NCI-H2196 (cell line): ENCODE measurements around the gene UBL7.
"Not testable (repeated sequence)": the region's sequence is repeated elsewhere in the genome, so short reads cannot be mapped to it uniquely, and the experiment has no call there.

Experiments
- DNase-seq: peaks from one replicate; lab custom pipeline; 2025; ENCODE audit not compliant: unreplicated experiment; lab: John Stamatoyannopoulos, UW

UBL7 gene, protein sequence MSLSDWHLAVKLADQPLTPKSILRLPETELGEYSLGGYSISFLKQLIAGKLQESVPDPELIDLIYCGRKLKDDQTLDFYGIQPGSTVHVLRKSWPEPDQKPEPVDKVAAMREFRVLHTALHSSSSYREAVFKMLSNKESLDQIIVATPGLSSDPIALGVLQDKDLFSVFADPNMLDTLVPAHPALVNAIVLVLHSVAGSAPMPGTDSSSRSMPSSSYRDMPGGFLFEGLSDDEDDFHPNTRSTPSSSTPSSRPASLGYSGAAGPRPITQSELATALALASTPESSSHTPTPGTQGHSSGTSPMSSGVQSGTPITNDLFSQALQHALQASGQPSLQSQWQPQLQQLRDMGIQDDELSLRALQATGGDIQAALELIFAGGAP

DNA sequence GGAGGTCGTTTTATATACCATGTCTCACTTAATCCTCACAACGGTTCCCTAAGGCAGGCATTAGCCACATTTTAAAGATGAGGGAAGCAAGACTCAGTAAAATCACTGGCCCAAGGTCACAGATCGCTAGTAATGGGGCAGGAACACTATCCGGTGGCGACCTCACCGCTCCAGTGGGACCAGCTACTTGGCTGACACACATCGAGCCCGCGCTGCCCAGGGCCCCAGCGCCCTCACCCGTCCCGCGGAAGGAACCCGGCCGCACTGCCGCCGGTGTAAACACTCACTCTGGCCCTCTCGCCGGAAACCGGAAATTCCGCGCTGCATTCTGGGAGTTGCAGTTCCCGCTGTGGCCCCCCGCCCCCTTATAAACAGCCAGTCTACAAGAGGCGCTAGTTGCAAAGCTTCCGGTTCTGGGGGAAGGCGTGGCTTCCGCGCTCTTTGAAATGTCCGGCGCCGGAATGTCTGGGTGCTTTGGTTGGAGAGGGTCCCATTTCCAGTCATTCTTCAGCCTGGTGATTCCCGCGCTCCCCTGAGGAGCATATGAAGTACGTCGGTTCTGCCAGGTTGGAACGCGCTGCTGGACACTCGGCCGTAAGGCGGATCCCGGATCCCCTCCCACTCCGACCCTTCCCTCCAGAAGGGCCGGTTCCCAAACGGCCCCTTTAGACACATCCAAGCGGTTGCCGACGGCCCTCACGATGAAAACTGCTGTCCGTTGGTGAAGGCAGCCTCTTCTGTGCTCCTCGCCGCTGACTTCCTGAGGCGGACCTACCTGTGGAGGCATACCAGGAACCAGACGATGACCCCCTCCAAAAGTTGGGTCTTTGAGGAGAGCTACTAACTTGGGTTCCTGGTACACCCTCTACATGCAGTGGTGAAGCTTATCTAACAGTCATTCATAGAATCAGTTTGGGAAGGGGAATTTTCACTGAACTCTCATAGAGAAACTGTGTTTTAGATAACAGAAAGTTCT lies at the start of gene UBL7:
TSS of gene UBL7 (minus strand) at position 290 of the 976 bp plus-strand sequence. CDS start 2,293 bp downstream, outside the sequence.
- DNase-seq: peak; percentile 89

DNA sequence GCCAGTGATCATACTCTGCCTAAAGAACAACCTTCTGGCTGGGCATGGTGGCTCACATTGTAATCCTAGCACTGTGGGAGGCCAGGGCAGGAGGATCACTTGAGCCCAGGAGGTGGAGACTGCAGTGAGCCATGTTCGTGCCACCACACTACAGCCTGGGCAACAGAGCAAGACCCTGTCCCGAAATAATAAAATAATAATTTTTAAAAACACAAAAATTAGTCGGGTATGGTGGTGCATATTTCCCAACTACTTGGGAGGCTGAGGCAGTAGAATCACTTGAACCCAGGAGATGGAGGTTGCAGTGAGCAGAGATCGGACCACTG lies 45.5 kb upstream of the UBL7 start:
- DNase-seq: no peak

DNA sequence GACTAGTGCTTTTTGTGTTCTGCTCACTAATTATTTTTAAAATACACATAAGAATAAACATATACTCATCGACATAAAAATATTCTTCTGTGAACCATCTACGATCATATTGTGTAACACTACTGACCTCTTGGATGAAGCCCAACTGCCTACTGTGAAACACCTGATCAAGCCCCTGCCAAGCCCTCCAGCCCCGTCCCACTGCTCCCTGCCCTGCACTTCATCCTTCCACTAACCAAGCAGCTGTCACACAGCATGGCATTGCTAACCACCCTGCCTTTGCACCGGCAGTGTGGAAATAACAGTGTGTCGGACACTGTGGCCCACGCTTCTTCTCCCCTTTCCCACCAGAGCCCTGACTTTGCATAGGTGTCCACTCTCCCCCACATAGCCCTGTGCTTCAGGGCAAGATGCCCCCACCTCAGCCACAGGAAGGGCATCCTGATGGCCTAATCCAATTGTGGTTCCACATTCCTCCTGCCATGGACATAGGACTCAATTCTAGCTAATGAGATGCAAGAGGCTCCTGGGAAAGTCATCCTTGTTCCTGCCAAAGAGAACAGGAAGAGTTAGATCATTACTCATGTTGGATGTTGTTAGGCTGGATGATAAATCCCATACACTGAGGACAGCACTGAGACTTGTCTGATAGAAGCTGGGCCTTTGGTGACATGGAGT lies 45.0 kb upstream of the UBL7 start:
- no peak for DNase-seq

DNA sequence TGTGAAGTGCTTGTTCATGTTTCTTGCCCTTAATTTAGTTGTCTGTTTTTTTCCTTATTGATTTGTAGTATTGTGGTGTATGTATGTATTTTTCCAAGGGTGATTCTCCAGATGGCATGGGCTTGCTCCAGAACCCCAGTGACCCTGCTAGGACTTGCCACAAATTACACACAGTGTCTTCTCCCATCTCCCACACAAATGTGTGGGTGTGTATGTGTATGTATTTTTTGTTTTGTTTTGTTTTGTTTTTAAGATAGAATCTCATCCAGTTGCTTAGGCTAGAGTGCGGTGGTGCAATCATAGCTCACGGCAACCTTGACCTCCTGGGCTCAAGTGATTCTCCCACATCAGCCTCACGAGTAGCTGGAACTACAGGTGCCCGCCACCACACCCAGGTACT lies 43.9 kb upstream of the UBL7 start:
- DNase-seq: no peak

DNA sequence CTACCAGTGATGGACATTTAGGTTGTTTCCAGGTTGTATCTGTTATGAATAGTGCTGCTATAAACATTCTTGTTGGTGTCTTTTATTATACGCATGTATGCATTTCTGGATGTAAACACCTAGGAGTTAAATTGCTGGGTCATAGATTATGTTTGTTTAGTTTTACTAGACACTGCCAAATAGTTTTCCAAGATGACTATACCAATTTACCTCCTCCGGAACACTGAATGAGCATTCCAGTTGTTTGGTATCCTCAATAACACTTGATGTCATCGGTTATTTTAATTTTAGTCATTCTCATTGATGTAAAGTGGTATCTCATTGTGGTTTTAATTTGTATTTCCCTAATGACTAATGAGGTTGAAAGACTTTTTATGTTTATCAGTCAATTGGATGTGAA lies 43.5 kb upstream of the UBL7 start:
- DNase-seq: no peak

DNA sequence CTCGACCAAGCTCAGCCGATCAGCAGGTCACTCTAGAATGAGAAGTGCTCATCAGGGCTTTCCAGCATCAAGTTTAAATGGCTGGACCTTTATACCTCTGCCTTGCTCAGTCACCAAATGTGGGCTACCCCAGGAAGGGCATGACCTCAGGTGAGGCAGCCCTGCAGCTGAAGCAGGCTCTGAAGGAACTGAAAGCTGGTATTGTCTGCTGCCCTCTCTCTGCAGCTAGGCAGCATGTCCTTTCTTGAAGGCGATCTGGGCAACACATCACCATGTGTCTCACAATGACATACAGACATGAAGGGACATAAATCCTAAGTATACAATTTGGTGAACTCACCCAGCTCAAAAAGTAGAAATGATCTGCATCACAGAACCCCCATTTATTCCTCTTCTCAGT lies 41.3 kb upstream of the UBL7 start:
- DNase-seq: no peak

DNA sequence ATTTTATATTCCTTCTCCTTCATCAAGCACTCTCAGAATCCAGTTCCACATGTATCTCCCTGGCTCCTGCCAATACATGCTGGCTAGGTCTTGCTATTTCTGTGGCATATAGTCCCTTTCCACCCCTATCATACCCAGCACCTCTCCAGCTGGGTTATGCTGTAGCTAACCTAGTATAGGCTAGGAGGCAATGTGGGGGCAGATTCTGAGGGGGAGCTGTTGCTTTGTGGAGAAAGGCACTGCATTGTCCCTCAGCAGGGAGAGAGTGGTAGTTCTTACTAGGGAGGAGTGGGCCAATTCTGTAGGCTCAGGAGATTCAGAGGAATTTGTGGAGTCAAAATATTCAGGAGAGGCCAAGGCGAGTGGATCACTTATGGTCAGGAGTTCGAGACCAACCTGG lies 39.4 kb upstream of the UBL7 start:
- no peak for DNase-seq

DNA sequence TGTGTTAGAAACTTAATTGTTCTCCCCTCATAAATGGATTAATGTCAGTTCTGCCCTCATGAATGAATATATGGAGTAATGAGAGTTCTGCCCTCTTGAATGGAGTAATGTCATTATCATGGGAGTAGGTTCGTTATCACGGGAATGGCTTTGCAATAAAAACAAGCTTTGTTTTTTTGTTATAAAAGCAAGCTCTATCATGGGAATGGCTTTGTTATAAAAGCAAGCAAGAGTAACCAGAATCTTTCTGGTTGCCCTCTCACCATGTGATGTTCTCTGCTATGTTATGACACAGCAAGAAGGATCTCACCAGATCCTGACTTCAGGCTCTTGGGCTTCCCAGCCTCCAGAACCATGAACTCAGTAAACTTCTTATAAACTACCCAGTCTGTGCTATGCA lies 38.4 kb upstream of the UBL7 start:
- DNase-seq: no peak

DNA sequence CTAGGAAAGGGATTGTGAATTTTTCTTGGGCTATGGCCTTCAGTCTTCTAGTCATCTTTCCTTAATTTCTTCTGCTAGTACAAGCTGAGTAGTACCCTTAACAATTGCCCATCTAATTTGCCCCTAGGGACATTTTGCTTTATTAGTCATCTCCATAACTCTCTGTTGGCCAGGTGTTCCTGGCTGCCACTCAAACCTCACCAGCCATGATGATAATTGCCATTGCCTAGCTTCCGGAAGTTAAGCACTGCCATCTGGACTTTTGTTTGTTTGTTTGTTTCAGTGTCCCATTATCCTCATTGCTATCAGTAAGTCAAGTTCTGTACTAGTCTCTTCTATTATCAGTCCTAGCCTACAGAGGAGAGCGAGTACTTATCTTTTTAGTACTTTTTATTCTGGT lies 36.6 kb upstream of the UBL7 start:
- peak; percentile 48 for DNase-seq

DNA sequence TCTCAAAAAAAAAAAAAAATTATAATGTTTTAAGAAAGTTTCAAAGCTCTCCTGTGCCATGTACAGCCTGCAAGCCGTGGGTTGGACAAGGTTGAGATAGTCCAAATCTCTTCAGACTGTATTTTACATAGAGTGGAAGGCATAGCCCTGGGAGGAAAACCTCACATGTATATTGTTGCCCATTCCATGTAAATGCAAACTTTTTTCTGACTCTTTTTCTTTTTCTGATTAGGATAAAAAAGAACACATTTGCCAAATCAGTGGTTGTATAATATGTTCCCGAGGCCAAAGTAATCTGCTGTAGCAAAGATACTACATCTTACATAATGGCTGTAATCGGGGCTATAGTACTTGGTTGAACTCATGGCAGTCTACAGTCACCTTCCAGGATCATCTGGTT lies 35.7 kb upstream of the UBL7 start:
- no peak for DNase-seq

DNA sequence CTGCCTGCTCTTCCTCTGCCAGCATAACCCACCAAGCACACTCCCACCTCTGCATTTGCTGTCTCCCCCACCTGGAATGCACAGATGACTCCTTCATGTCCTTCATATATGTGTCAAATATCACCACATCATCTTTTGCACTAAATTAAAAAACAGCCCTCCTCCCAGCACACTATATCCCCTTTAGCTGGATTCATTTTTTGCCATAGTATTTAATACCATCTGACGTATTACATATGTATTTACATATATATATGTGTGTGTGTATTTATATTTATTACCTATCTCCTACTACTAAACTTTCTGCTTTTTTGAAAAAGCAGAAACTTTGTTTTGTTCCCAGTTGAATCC lies 29.4 kb upstream of the UBL7 start:
- DNase-seq: no peak

DNA sequence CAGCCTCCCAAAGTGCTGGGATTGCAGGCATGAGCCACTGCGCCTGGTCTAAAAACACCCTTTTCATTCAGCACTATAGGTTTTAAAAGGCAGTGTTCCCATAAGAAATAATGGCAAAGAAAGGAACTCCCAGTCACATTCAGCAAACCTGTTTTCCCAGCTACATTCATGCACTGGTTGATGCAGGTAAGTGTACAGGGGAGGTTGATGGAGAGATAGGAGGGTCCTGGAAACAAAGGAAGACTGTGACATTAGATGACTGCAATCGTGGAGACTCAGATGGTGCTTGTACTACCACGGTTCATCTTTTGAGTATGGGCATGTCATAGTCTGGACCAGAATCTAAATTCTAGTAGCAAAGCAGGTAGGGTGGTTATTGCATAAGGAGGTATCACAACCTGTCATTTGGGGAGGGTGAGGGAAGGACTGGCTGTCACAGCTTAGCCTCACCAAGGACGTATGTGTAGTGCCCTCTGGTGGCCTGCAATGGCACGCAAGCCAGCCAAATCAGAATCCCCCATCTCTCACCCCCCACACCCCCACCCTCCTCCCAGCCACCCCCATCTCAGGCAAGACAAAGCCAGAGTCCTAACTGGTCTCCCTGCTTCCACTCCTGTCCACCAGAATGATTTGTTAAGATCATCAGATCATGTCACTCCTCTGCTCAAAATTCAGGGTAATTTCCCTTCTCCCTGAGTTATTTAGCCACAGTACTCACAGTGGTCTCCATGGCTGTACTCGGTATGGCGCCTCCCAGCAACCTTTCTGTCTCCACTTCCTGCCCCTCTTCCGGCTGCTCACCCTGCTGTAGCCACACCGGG lies 28.8 kb upstream of the UBL7 start:
- DNase-seq: peak; percentile 36

DNA sequence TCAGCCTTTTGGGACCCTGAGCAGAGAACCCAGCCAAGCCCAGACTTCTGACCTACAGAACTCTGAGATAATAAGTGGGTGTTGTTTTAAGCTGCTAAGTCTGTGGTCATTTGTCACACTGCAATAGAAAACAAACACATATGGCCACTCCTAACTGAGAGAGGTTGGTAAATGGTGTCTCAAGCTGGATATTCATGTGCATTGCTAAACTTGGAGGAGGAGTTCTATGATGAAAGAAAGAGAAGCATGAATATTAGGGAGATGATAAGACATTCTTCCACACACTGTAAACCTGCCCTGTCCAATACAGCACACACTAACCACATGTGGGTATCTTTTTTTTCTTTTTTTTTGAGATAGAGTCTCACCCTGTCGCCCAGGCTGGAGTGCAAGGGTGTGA lies 27.8 kb upstream of the UBL7 start:
- DNase-seq: no peak

DNA sequence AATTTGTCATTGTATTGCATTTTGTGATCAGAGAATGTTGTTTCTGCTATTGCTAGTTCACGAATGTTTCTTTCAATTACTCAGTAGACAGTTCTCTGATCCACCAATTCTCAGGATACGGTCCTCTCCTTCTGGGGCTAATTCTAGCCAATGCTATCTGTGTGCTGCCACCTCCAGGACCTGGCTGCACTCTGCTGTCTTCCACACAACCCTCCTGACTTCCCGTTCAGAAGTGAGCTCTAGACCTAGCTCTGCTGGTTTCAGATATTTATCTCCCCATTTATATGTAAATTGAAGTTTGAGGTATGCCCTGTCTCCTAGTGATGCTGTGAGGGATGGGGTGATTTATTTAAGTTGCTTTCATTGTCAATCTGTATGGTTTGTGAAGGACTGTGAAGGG lies 21.7 kb upstream of the UBL7 start:
- no peak for DNase-seq

DNA sequence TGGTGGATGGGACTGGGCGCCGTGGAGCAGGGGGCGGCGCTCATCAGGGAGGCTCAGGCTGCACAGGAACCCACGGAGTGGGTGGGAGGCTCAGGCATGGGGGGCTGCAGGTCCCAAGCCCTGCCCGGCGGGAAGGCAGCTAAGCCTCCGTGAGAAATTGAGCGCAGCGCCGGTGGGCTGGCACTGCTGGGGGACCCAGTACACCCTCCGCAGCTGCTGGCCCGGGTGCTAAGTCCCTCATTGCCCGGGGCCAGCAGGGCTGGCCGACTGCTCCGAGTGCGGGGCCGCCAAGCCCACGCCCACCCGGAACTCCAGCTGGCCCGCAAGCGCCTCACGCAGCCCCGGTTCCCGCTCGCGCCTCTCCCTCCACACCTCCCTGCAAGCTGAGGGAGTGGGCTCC lies 19.4 kb upstream of the UBL7 start:
- not testable (repeated sequence) for DNase-seq

DNA sequence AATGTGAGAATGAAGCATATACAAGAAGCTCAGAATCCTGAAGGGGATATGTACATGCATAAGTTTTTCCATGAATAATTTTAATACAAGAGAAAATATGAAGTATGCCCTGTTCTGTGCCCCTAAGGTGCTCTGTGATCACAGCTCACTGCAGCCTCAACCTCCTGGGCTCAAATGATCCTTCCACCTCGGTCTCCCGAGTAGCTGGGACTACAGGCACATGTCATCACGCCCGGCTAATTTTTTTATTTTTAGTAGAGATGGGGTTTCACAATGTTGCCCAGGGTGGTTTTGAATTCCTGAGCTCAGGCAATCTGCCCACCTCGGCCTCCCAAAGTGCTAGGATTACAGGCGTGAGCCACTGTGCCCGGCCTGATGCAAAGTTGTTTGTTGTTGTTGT lies 10.7 kb upstream of the UBL7 start:
- not testable (repeated sequence) for DNase-seq

DNA sequence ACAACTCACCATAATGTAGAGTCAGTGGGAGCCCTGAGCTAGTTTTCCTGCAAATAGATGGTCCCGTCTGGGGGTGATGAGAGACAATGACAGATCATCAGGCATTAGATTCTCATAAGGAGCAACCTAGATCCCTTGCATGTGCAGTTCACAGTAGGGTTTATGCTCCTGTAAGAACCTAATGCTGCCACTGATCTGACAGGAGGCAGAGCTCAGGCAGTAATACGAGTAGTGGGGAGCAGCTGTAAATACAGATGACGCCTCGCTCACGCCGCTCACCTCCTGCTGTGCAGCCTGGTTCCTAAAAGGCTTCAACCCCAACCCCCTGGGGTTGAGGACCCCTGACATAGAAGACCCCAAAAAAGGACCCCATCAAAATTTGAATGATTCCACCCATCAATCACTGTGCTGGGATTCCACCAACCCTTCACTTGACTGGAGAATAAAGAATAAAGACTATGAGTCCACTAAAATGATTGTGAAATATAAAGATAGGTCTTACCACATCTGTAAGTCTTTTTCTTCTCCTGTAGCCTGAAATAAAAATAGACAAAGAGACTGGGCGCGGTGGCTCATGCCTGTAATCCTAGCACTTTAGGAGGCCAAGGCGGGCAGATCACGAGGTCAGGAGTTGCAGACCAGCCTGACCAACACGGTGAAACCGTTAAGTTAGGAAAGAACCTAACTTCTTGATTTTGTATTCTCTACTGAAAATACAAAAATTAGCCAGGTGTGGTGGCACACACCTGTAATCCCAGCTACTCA lies 9.9 kb upstream of the UBL7 start:
- DNase-seq: no peak

DNA sequence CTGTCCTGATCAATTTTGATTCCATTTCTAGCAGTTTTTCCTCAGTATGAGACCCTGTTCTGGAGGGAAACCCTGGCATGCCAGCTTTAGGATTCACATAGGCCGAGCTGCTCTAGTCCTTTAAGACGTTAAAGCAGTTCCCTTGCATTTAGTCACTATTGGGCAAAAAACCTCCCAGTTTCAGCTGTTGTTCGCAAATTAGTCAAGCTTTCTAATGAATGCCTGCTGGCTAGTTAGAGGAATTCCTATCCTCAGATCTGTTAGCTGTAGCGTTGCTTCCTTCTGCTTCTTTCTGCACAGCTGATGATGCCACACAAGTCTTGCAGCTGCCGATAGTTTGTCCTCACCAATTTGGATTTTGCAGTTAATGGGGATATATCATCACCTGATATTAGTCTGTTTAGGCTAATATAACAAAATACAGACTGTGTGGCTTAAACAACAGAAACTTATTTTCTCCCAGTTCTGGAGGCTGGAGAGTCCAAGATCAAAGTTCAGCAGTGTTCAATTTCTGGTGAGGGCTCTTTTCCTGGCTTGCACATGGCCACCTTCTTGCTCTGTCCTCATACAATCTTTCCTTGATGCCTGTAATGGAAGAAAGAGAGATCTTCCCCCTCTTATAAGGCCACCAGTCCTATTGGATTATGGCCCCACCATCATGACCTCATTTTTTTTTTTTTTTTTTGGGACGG lies 7.5 kb upstream of the UBL7 start:
- DNase-seq: no peak

DNA sequence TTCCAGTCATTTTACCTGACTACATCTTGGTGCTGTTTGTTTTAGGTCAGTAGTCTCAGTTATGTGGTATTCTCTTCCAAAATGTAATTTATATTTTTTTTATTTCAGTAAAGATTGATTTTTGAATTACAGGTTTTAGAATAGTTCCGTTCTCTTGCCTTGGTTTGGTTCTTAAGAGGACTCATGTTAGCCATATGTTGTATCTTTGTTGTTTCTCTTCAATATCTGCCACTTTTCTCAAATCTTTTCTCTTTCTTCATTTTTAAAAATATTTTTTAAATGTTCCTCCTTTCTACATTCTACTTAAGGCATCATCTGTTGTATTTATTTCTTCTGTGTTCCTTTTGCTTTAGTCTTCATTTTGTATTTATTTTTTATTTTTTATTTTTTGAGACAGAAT lies 5.6 kb upstream of the UBL7 start:
- DNase-seq: no peak

DNA sequence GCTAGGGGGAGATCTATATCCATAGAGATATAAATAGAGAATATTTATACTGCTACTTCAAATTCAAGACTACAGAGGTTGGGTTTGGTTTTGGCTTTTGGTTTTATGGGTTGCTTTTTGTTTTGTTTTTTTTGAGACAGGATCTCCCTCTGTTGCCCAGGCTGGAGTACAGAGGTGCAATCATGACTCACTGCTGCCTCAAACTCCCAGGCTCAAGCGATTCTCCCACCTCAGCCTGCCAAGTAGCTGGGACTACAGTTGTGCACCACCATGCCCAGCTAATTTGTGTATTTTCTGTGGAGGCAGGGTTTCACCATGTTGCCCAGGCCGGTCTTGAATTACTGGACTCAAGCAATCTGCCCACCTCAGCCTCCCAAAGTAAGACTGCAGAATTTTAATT lies 3.9 kb upstream of the UBL7 start:
- no peak for DNase-seq
